ENCODE results near the gene CTSS. TPM values are rescaled to one million over a fixed set of nuclear protein-coding genes. Genes with fewer than 3 reads are reported as not detected.

Gene CTSS
- total and polyA plus RNA-seq, 2 experiments from 2014 or later = not detected

- Mint-ChIP-seq H3K27ac (no peak overlapping the region), H3K27me3 (ENCODE audit: insufficient read depth, low read depth, poor library complexity) (peaks cover 2% of the 10 kb centered on the region), H3K9me3 (no peaks in the 10 kb centered on the region), H3K4me3 (peak overlapping the region; percentile 63), H3K36me3 (ENCODE audit: low read depth) (peaks cover 41% of the 10 kb centered on the region), H3K4me1 (peaks cover 10% of the 10 kb centered on the region; the same call in 2 of the 3 replicates)
- ATAC-seq (no peak), DNase-seq (ENCODE audit: low spot score) (no peak)
- TF ChIP-seq ZNF331 (CRISPR knock-in tag; IDR thresholded peaks at IDR 0.05; ENCODE audit: low read depth) = no peak
- TF ChIP-seq EZH2phosphoT487 (IDR thresholded peaks at IDR 0.05; ENCODE audit: unreplicated experiment) = no peak
- TF ChIP-seq CREB1 (CRISPR knock-in tag; IDR thresholded peaks at IDR 0.05; ENCODE audit: low read depth) = no peak
- TF ChIP-seq NANOG (IDR thresholded peaks at IDR 0.05; ENCODE audit: borderline replicate concordance) = no peak
- no peak for TF ChIP-seq EZH2 (IDR thresholded peaks at IDR 0.05; ENCODE audit: low read depth, unreplicated experiment)
- no peak for TF ChIP-seq ZNF462 (CRISPR knock-in tag; IDR thresholded peaks at IDR 0.05)
- TF ChIP-seq REST (IDR thresholded peaks at IDR 0.05; ENCODE audit: unreplicated experiment) = no peak
- no peak for TF ChIP-seq JUNB (IDR thresholded peaks at IDR 0.05; ENCODE audit: unreplicated experiment)
- TF ChIP-seq POLR2AphosphoS5 (IDR thresholded peaks at IDR 0.05; ENCODE audit: low read depth) = no peak
- TF ChIP-seq ZNF114 (CRISPR knock-in tag; IDR thresholded peaks at IDR 0.05) = no peak
- no peak for TF ChIP-seq CTCF (conservative IDR thresholded peaks at IDR 0.05; ENCODE audit: low read depth in 2 of 2)
- no peaks in the 10 kb centered on the region for H3K27me3 ChIP-seq (ENCODE audit: insufficient read depth)
- H3K9me2 ChIP-seq (ENCODE audit: insufficient read depth) = no peaks in the 10 kb centered on the region
- no peak overlapping the region for H3K27ac ChIP-seq (ENCODE audit: low read depth)
- H3K4me3 ChIP-seq = peak overlapping the region; percentile 54
- H3K4me1 ChIP-seq (ENCODE audit: insufficient read depth) = no peaks in the 10 kb centered on the region
- H3F3A ChIP-seq (replicated peaks; ENCODE audit: low read depth) = no peaks in the 10 kb centered on the region
- peaks cover 33% of the 10 kb centered on the region for H3K79me2 ChIP-seq (replicated peaks; ENCODE audit: insufficient read depth)
- no peak overlapping the region for H2AFZ ChIP-seq
- peaks cover 27% of the 10 kb centered on the region; the same call in 1 of the 2 replicates for H3K36me3 ChIP-seq (ENCODE audit: insufficient read depth)
- H3K4me2 ChIP-seq = peak overlapping the region; percentile 74
- no peaks in the 10 kb centered on the region for H4K20me1 ChIP-seq (replicated peaks; ENCODE audit: insufficient read depth)
Observed at GRCh38 chr1:150695561-150695960, 70.0 kb downstream of the CTSS start.

Measured in GM23338 (cell line).